K562 (cell line): ENCODE measurements around the gene SCARF2. TPM values are rescaled to one million over a fixed set of nuclear protein-coding genes. Genes with fewer than 3 reads are reported as not detected.

ENCODE experiments used
- ATAC-seq: fragments of 200-7000 bp; cut with Tn5 transposase; 3 replicates; pipeline ENCODE4 v1.9.1; 2020; ENCODE audit warnings: moderate library complexity
- BruUV-seq: library from RNA; stranded (reverse); fragments of 400-500 nt; replicated peaks from 2 replicates; lab custom pipeline; 2021; lab: Mats Ljungman, UMichigan
- CTCF ChIA-PET: fragments of 300-600 bp; formaldehyde crosslinking; extraction: SDS; loops from one replicate; lab custom pipeline; 2021; ENCODE audit warnings: low intra/inter-chr PET ratio; lab: Yijun Ruan, JAX
- POLR2A ChIA-PET: fragments of 300-600, 350-650 bp; sonication (Branson Sonifier 250); formaldehyde crosslinking; extraction: SDS; loops from one replicate; lab custom pipeline; 2021; ENCODE audit warnings: antibody characterized with exemption, inconsistent platforms; lab: Yijun Ruan, JAX
- DNase-seq, 4 experiments: peaks; one replicate each; pipeline versions ENCODE4 v3.0.0 to v3.0.0-alpha.2; 2011 to 2018; ENCODE audit warnings: low spot score in 3 of 4, mixed read lengths in 3 of 4; ENCODE audit errors: extremely low read depth in 1 of 4
- FAIRE-seq: peaks from 2 replicates; lab custom pipeline; 2011; peaks lifted over from hg19 to GRCh38; lab: Jason Lieb, UNC
- H2AFZ ChIP-seq: 2 replicates; pipeline ENCODE4 v1.6.0; 2011; ENCODE audit warnings: low read depth, low read length, control low read depth, inconsistent platforms
- H3K27ac ChIP-seq: fragments of 200-600 bp; 3 replicates; pipeline ENCODE4 v1.8.0; 2011; ENCODE audit warnings: low read depth, mild to moderate bottlenecking, control low read depth, inconsistent platforms, low read length, moderate library complexity, mixed read lengths; ENCODE audit errors: extremely low read depth
- H3K27me3 ChIP-seq, 2 experiments: fragments of 300-600 bp in 1 of 2; 2 replicates in 1 of 2; 3 replicates in 1 of 2; pipeline versions ENCODE4 v1.6.0 to v1.8.0; 2011; ENCODE audit warnings: inconsistent platforms in 2 of 2, low read length in 2 of 2, mild to moderate bottlenecking in 1 of 2, mixed read lengths in 1 of 2, moderate library complexity in 1 of 2; ENCODE audit not compliant: control insufficient read depth in 2 of 2, insufficient read depth in 2 of 2
- H3K36me3 ChIP-seq: fragments of 300-600 bp; 3 replicates; pipeline ENCODE4 v1.8.0; 2011; ENCODE audit warnings: mild to moderate bottlenecking, low read length, inconsistent platforms; ENCODE audit not compliant: control insufficient read depth, insufficient read depth
- H3K4me1 ChIP-seq, 2 experiments: fragments of 200-600 bp in 1 of 2; replicated peaks in 1 of 2; 2 replicates in 1 of 2; 3 replicates in 1 of 2; pipeline versions ENCODE4 v1.5.1 to v1.8.0; 2011; ENCODE audit warnings: inconsistent platforms in 2 of 2, low read length in 2 of 2, mild to moderate bottlenecking in 1 of 2, mixed read lengths in 1 of 2, moderate library complexity in 1 of 2; ENCODE audit not compliant: control insufficient read depth in 2 of 2, insufficient read depth in 2 of 2
- H3K4me2 ChIP-seq: 2 replicates; pipeline ENCODE4 v1.6.1; 2011; ENCODE audit warnings: low read length, control low read depth, inconsistent platforms, mixed read lengths; ENCODE audit not compliant: insufficient read depth
- H3K4me3 ChIP-seq: fragments of 200-600 bp; sonication (generic), shearing (Covaris generic); 2 replicates; pipeline ENCODE4 v1.5.1; 2016; ENCODE audit warnings: control low read depth, inconsistent platforms
- H3K79me2 ChIP-seq: fragments of 200-600 bp; 3 replicates; pipeline ENCODE4 v1.8.0; 2011; ENCODE audit warnings: low read length, inconsistent platforms; ENCODE audit not compliant: control insufficient read depth, insufficient read depth
- H3K9ac ChIP-seq, 2 experiments: 2 replicates each; pipeline versions ENCODE4 v1.6.0 to v1.6.1; 2011; ENCODE audit warnings: low read depth in 2 of 2, low read length in 2 of 2, control low read depth in 1 of 2, inconsistent platforms in 1 of 2, mild to moderate bottlenecking in 1 of 2, mixed read lengths in 1 of 2; ENCODE audit not compliant: insufficient read depth in 1 of 2
- H3K9me1 ChIP-seq: one replicate; pipeline ENCODE4 v1.6.0; 2011; ENCODE audit warnings: inconsistent platforms, mild to moderate bottlenecking, low read length, moderate library complexity; ENCODE audit not compliant: control insufficient read depth, insufficient read depth
- H3K9me3 ChIP-seq: replicated peaks from 2 replicates; pipeline ENCODE4 v1.5.1; 2011; ENCODE audit warnings: low read depth, low read length, inconsistent platforms; ENCODE audit not compliant: control insufficient read depth, insufficient read depth
- H4K20me1 ChIP-seq: replicated peaks from 2 replicates; pipeline ENCODE4 v1.6.1; 2011; ENCODE audit warnings: low read length, inconsistent platforms, mixed read lengths; ENCODE audit not compliant: control insufficient read depth, insufficient read depth
- CBX8 ChIP-seq: fragments of 200-600 bp; sonication (generic); IDR thresholded peaks from 2 replicates; pipeline ENCODE4 v1.6.1; 2012; ENCODE audit warnings: borderline replicate concordance, mixed run types, low read depth, mild to moderate bottlenecking, moderate library complexity, mixed read lengths, low read length, control low read depth, inconsistent platforms; ENCODE audit not compliant: poor library complexity, severe bottlenecking; ENCODE audit errors: extremely low read depth
- CREM ChIP-seq: IDR thresholded peaks from 2 replicates; pipeline ENCODE4 v1.6.1; 2014; ENCODE audit warnings: antibody characterized with exemption, low read depth
- DEAF1 ChIP-seq: fragments of 450-650 bp; formaldehyde crosslinking; IDR thresholded peaks from 2 replicates; pipeline ENCODE4 v1.4.0; 2020; ENCODE audit warnings: mild to moderate bottlenecking, moderate library complexity
- DPF2 ChIP-seq: fragments of 450-650 bp; IDR thresholded peaks from 2 replicates; pipeline ENCODE4 v1.6.1; 2016
- FOXP1 ChIP-seq: sonication (generic); formaldehyde crosslinking; IDR thresholded peaks from 2 replicates; pipeline ENCODE4 v1.8.0; 2022; ENCODE audit warnings: mild to moderate bottlenecking, missing genetic modification reagents
- HOXB6 ChIP-seq: fragments of 250-450 bp; sonication (Bioruptor Pico); IDR thresholded peaks from 2 replicates; pipeline ENCODE4 v1.5.1; 2022; ENCODE audit warnings: mild to moderate bottlenecking, borderline replicate concordance
- NR2C1 ChIP-seq, 2 experiments: fragments of 450-650 bp; IDR thresholded peaks; 2 replicates each; pipeline ENCODE4 v1.6.1; 2017; ENCODE audit warnings: mild to moderate bottlenecking in 2 of 2, antibody characterized with exemption in 1 of 2, inconsistent platforms in 1 of 2, missing compliant biosample characterization in 1 of 2, missing genetic modification characterization in 1 of 2
- RAD21 ChIP-seq, 2 experiments: fragments of 250-450 bp in 1 of 2; fragments of 450-650 bp in 1 of 2; sonication (Bioruptor Pico) in 1 of 2; formaldehyde crosslinking in 1 of 2; IDR thresholded peaks in 1 of 2; conservative IDR thresholded peaks in 1 of 2; 2 replicates each; pipeline versions ENCODE4 v1.4.0 to v1.8.0; 2020 to 2022; ENCODE audit warnings: mild to moderate bottlenecking in 2 of 2, moderate library complexity in 1 of 2
- TCF7L2 ChIP-seq: fragments of 150-350 bp; IDR thresholded peaks from 2 replicates; pipeline ENCODE4 v1.6.1; 2016; ENCODE audit warnings: low read depth, mild to moderate bottlenecking, low read length, moderate library complexity
- ZBED1 ChIP-seq: IDR thresholded peaks from 2 replicates; pipeline ENCODE4 v1.6.1; 2014
- ZBTB26 ChIP-seq: fragments of 450-650 bp; formaldehyde crosslinking; IDR thresholded peaks from 2 replicates; pipeline ENCODE4 v1.4.0; 2022; ENCODE audit warnings: missing genetic modification characterization
- ZNF512 ChIP-seq: IDR thresholded peaks from 2 replicates; pipeline ENCODE4 v1.6.1; 2016; ENCODE audit warnings: missing genetic modification characterization, missing compliant biosample characterization
- ZNF695 ChIP-seq: fragments of 450-650 bp; formaldehyde crosslinking; IDR thresholded peaks from 2 replicates; pipeline ENCODE4 v1.4.0; 2020; ENCODE audit warnings: mild to moderate bottlenecking, moderate library complexity
- ZNF76 ChIP-seq: fragments of 250-450 bp; sonication (Bioruptor Pico); IDR thresholded peaks from 2 replicates; pipeline ENCODE4 v1.4.0; 2020; ENCODE audit warnings: mild to moderate bottlenecking, moderate library complexity, borderline replicate concordance
- WGBS: fragments of 100-300 bp; shearing (Covaris generic); methylation state at CpG from one replicate; pipeline ENCODE4 v1.1.6; 2016; ENCODE audit warnings: low coverage, mixed read lengths; ENCODE audit not compliant: insufficient coverage; ENCODE audit errors: missing lambda C conversion rate; 5-methylcytosine and 5-hydroxymethylcytosine counted together
- in situ Hi-C: fragments of 300-500 bp; cut with MboI; formaldehyde crosslinking; loops from 4 replicates; pipeline ENCODE4 v1.15.0; 2018; ENCODE audit warnings: inconsistent platforms, mixed read lengths
- intact Hi-C: fragments of 100-400 bp; cut with micrococcal nuclease; formaldehyde crosslinking; loops from 2 replicates; pipeline ENCODE4 v1.14.2; 2022
- polyA plus RNA-seq, 8 experiments: library from polyadenylated mRNA; depleted of rRNA in 4 of 8; stranded (reverse) in 5 of 8; unstranded in 3 of 8; fragments of >200 nt; fragmentation: Nextera tagmentation in 2 of 8; fragmentation: Illumina TruSeq in 1 of 8; extraction: Ambion mirVana in 2 of 8; extraction: Trizol in 1 of 8; gene quantifications; 2 replicates each; pipeline versions ENCODE4 v1.2.1 to v1.2.3, GENCODE V29; 2011 to 2014; ENCODE audit warnings: inconsistent platforms in 1 of 8, missing spikeins in 1 of 8
- total RNA-seq, 7 experiments: library from RNA; depleted of rRNA in 6 of 7; stranded (reverse); fragments of >200 nt in 6 of 7; fragmentation: Illumina TruSeq in 2 of 7; extraction: Trizol in 2 of 7; gene quantifications; 2 replicates each; pipeline versions ENCODE4 v1.2.1 to v1.2.3, GENCODE V29; 2011 to 2021; ENCODE audit warnings: low replicate concordance in 1 of 7
- TF ChIP-seq, protein P1 (sequence below): sonication (generic); formaldehyde crosslinking; IDR thresholded peaks from 2 replicates; pipeline ENCODE4 v1.5.0; 2020; ENCODE audit warnings: missing genetic modification reagents

The SCARF2 gene
- total and polyA plus RNA-seq, 9 of the 15 experiments (the other 6 are each of a cell fraction or from before 2014, with no cell fraction given): 0.06 to 0.32 (median 0.21) TPM; not detected in 5

DNA sequence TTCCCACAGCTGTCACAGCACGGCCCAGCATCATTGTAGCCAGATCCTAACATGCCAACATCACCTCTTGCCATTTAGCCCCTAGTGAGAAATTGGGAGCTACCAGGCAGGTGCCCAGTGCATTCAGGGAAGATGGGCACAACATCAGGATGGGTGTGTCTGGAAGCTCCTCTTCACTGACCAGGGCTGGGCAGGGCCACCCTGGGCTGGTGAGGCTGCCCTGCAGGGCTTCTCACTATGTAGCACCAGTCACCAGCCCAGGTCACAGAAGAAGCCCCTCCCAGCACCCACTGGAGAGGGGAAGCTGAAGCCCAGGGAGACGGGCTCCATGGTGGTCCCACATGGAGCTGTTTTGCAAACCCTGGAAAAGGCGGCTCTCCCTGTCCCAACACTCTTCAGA is 29.8 kb downstream of the SCARF2 start:
- in situ Hi-C loops: loop anchor here (25.0 kb wide), 2 partner anchors 279 to 1871 kb away; partner anchors contain the start of gene TMEM191B
- Histone ChIP-seq H3K9ac (peak overlapping the region in 1 of 2 experiments; percentile 23; a peak in 2 of 4 replicates), H3K27ac (no peak overlapping the region), H3K27me3 (no peaks in the 10 kb centered on the region), H3K4me1 (peaks cover 7 to 8% of the 10 kb centered on the region in 2 experiments), H3K4me2 (no peak overlapping the region), H3K9me3 (no peaks in the 10 kb centered on the region), H2AFZ (no peak overlapping the region), H4K20me1 (no peaks in the 10 kb centered on the region), H3K4me3 (no peak overlapping the region), H3K9me1 (peaks cover 3% of the 10 kb centered on the region), H3K36me3 (peaks cover 45% of the 10 kb centered on the region; the same call in 2 of the 3 replicates), H3K79me2 (no peaks in the 10 kb centered on the region)
- ChIA-PET CTCF (no interaction called here), POLR2A (interaction anchor here (0.5 to 8.9 kb wide), 17 partner anchors 9 to 249 kb away, joined by 3 to 84 read pairs (median 4); partner anchors contain the start of gene ZNF74)
- no peak for FAIRE-seq
- intact Hi-C loops: no loop called here
- BruUV-seq: no TSS peak
- peak; percentile 6; the same call in 1 of the 3 replicates for ATAC-seq
- 63% methylated on average over 3 of the region's 3 CpGs for WGBS
- DNase-seq: peak in 1 of 4 experiments; percentile 54
- 0 out of 2 replicates have a peak, but pooled peaks have one; percentile 38 for TF ChIP-seq ZBED1
- TF ChIP-seq FOXP1: no peak
- TF ChIP-seq ZNF512 (tag): no peak
- TF ChIP-seq, protein P1, sequence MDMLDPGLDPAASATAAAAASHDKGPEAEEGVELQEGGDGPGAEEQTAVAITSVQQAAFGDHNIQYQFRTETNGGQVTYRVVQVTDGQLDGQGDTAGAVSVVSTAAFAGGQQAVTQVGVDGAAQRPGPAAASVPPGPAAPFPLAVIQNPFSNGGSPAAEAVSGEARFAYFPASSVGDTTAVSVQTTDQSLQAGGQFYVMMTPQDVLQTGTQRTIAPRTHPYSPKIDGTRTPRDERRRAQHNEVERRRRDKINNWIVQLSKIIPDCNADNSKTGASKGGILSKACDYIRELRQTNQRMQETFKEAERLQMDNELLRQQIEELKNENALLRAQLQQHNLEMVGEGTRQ (CRISPR knock-in tag): peak; percentile 14; the same call in 1 of the 2 replicates
- TF ChIP-seq HOXB6 (CRISPR knock-in tag): no peak
- TF ChIP-seq DEAF1: no peak
- TF ChIP-seq RAD21 (CRISPR knock-in tag; conservative IDR thresholded peaks at IDR 0.05 in 1 of 2, IDR thresholded peaks at IDR 0.05 in 1 of 2): no peak
- TF ChIP-seq ZNF695 (CRISPR knock-in tag): 0 out of 2 replicates have a peak, but pooled peaks have one; percentile 34
- TF ChIP-seq ZBTB26 (CRISPR knock-in tag): no peak
- no peak for TF ChIP-seq DPF2
- no peak for TF ChIP-seq CBX8
- TF ChIP-seq TCF7L2: 0 out of 2 replicates have a peak, but pooled peaks have one; percentile 13
- TF ChIP-seq ZNF76: no peak
- TF ChIP-seq CREM: no peak
- TF ChIP-seq NR2C1 (IDR thresholded peaks at IDR 0.05): no peak
- TF ChIP-seq NR2C1 (tag; IDR thresholded peaks at IDR 0.05): no peak
